K562 (cell line): Measurements from ENCODE around the gene PAIP2. TPM values are rescaled to one million over a fixed set of nuclear protein-coding genes. Genes with fewer than 3 reads are reported as not detected.

ENCODE experiments used
- BRD4 ChIP-seq: fragments of 200-600 bp; sonication (generic); IDR thresholded peaks from 2 replicates; pipeline ENCODE4 v1.6.1; 2017; ENCODE audit warnings: inconsistent platforms
- CBFB ChIP-seq: sonication (generic); formaldehyde crosslinking; IDR thresholded peaks from 2 replicates; pipeline ENCODE4 v1.4.0; 2020; ENCODE audit warnings: mild to moderate bottlenecking, missing genetic modification reagents
- DACH1 ChIP-seq: fragments of 450-650 bp; IDR thresholded peaks from 2 replicates; pipeline ENCODE4 v1.6.1; 2018; ENCODE audit not compliant: partially characterized antibody
- DEAF1 ChIP-seq: fragments of 450-650 bp; formaldehyde crosslinking; IDR thresholded peaks from 2 replicates; pipeline ENCODE4 v1.4.0; 2020; ENCODE audit warnings: mild to moderate bottlenecking, moderate library complexity
- DIDO1 ChIP-seq: fragments of 450-650 bp; IDR thresholded peaks from 2 replicates; pipeline ENCODE4 v1.6.1; 2016; ENCODE audit warnings: low read depth, missing biosample characterization, missing genetic modification characterization
- DPF2 ChIP-seq: fragments of 450-650 bp; IDR thresholded peaks from 2 replicates; pipeline ENCODE4 v1.6.1; 2016
- E4F1 ChIP-seq: fragments of 250-450 bp; sonication (Bioruptor Pico); IDR thresholded peaks from 2 replicates; pipeline ENCODE4 v1.5.0; 2021; ENCODE audit warnings: mild to moderate bottlenecking, borderline replicate concordance
- ELF4 ChIP-seq: fragments of 450-650 bp; formaldehyde crosslinking; IDR thresholded peaks from 2 replicates; pipeline ENCODE4 v1.4.0; 2022; ENCODE audit warnings: missing genetic modification characterization
- ETS1 ChIP-seq: conservative IDR thresholded peaks from 2 replicates; pipeline ENCODE4 v1.6.1; 2011; ENCODE audit warnings: low read depth, mild to moderate bottlenecking, low read length; ENCODE audit not compliant: control insufficient read depth
- GABPB2 ChIP-seq: fragments of 250-450 bp; sonication (Bioruptor Pico); conservative IDR thresholded peaks from 2 replicates; pipeline ENCODE4 v1.5.1; 2021; ENCODE audit warnings: mild to moderate bottlenecking
- MCM3 ChIP-seq: fragments of 450-650 bp; IDR thresholded peaks from 2 replicates; pipeline ENCODE4 v1.6.1; 2016
- NELFE ChIP-seq: IDR thresholded peaks from 2 replicates; pipeline ENCODE4 v1.6.1; 2011; ENCODE audit warnings: mild to moderate bottlenecking; ENCODE audit not compliant: insufficient read depth, insufficient read length
- NR2C2 ChIP-seq, 2 experiments: fragments of 200-800 bp in 1 of 2; sonication (Bioruptor generic) in 1 of 2; sonication (generic) in 1 of 2; formaldehyde crosslinking in 1 of 2; IDR thresholded peaks; 2 replicates each; pipeline versions ENCODE4 v1.6.1 to v1.8.0; 2016 to 2022; ENCODE audit warnings: mild to moderate bottlenecking in 1 of 2, missing compliant biosample characterization in 1 of 2, missing genetic modification characterization in 1 of 2, missing genetic modification reagents in 1 of 2
- PCBP2 ChIP-seq: fragments of 200-400 bp; formaldehyde crosslinking; IDR thresholded peaks from 2 replicates; pipeline ENCODE4 v1.6.1; 2018; ENCODE audit warnings: low read length, low read depth, mild to moderate bottlenecking, moderate library complexity; ENCODE audit not compliant: poor library complexity, severe bottlenecking
- TAF15 ChIP-seq: fragments of 200-400 bp; formaldehyde crosslinking; IDR thresholded peaks from 2 replicates; pipeline ENCODE4 v1.6.1; 2017; ENCODE audit warnings: mild to moderate bottlenecking, low read depth, low read length, moderate library complexity
- TAF7 ChIP-seq: fragments of 450-650 bp; IDR thresholded peaks from 2 replicates; pipeline ENCODE4 v1.6.1; 2016; ENCODE audit warnings: missing genetic modification characterization, missing compliant biosample characterization
- ZC3H11A ChIP-seq: IDR thresholded peaks from 2 replicates; pipeline ENCODE4 v1.6.1; 2012; ENCODE audit warnings: low read depth, low read length, improper control_type of control experiment
- ZNF146 ChIP-seq: IDR thresholded peaks from one replicate; pipeline ENCODE4 v1.6.1; 2018; ENCODE audit warnings: missing compliant biosample characterization; ENCODE audit not compliant: unreplicated experiment
- ZNF668 ChIP-seq: fragments of 250-450 bp; sonication (Bioruptor Pico); IDR thresholded peaks from 2 replicates; pipeline ENCODE4 v1.8.0; 2022; ENCODE audit warnings: mild to moderate bottlenecking, inconsistent platforms
- ZNF785 ChIP-seq: fragments of 250-450 bp; sonication (Bioruptor Pico); IDR thresholded peaks from 2 replicates; pipeline ENCODE4 v1.4.0; 2020; ENCODE audit warnings: mild to moderate bottlenecking
- polyA plus RNA-seq, 8 experiments: library from polyadenylated mRNA; depleted of rRNA in 4 of 8; stranded (reverse) in 5 of 8; unstranded in 3 of 8; fragments of >200 nt; fragmentation: Nextera tagmentation in 2 of 8; fragmentation: Illumina TruSeq in 1 of 8; extraction: Ambion mirVana in 2 of 8; extraction: Trizol in 1 of 8; gene quantifications; 2 replicates each; pipeline versions ENCODE4 v1.2.1 to v1.2.3, GENCODE V29; 2011 to 2014; ENCODE audit warnings: inconsistent platforms in 1 of 8, missing spikeins in 1 of 8
- total RNA-seq, 7 experiments: library from RNA; depleted of rRNA in 6 of 7; stranded (reverse); fragments of >200 nt in 6 of 7; fragmentation: Illumina TruSeq in 2 of 7; extraction: Trizol in 2 of 7; gene quantifications; 2 replicates each; pipeline versions ENCODE4 v1.2.1 to v1.2.3, GENCODE V29; 2011 to 2021; ENCODE audit warnings: low replicate concordance in 1 of 7
- TF ChIP-seq, protein P1 (sequence below): sonication (generic); formaldehyde crosslinking; IDR thresholded peaks from 2 replicates; pipeline ENCODE4 v1.8.1; 2023; ENCODE audit warnings: mild to moderate bottlenecking, missing genetic modification reagents, moderate library complexity

Gene PAIP2
- total and polyA plus RNA-seq, 9 of the 15 experiments (the other 6 are each of a cell fraction or from before 2014, with no cell fraction given): 78.3 to 187 (median 128) TPM

- TF ChIP-seq ZNF146 (CRISPR knock-in tag) (no peak), NR2C2 (CRISPR knock-in tag; IDR thresholded peaks at IDR 0.05) (no peak), NR2C2 (tag; IDR thresholded peaks at IDR 0.05) (peak; percentile 47; the same call in 1 of the 2 replicates), TAF15 (no peak), MCM3 (no peak), GABPB2 (CRISPR knock-in tag) (no peak), DPF2 (peak; percentile 18; the same call in 1 of the 2 replicates), E4F1 (CRISPR knock-in tag) (no peak), DIDO1 (tag) (no peak), BRD4 (peak; percentile 95), ZNF668 (CRISPR knock-in tag) (no peak), ZC3H11A (0 out of 2 replicates have a peak, but pooled peaks have one; percentile 43), PCBP2 (peak; percentile 40), ETS1 (peak; percentile 31; the same call in 1 of the 2 replicates), DEAF1 (CRISPR knock-in tag) (no peak), DACH1 (no peak), CBFB (no peak), NELFE (no peak), ELF4 (CRISPR knock-in tag) (no peak), ZNF785 (CRISPR knock-in tag) (no peak), TAF7 (tag) (peak; percentile 92)
- TF ChIP-seq, protein P1, sequence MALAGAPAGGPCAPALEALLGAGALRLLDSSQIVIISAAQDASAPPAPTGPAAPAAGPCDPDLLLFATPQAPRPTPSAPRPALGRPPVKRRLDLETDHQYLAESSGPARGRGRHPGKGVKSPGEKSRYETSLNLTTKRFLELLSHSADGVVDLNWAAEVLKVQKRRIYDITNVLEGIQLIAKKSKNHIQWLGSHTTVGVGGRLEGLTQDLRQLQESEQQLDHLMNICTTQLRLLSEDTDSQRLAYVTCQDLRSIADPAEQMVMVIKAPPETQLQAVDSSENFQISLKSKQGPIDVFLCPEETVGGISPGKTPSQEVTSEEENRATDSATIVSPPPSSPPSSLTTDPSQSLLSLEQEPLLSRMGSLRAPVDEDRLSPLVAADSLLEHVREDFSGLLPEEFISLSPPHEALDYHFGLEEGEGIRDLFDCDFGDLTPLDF (CRISPR knock-in tag): peak; percentile 79
Measured at GRCh38 chr5:139293507-139294373, 47.9 kb upstream of the PAIP2 start, which contains the start of gene MATR3 (continued).
